SK-N-MC (cell line): Measurements from ENCODE around the gene IFI35.
"Not testable (repeated sequence)": the region's sequence is repeated elsewhere in the genome, so short reads cannot be mapped to it uniquely, and the experiment has no call there.

ENCODE experiments used
- DNase-seq: peaks from one replicate; pipeline ENCODE4 v3.0.0-alpha.2; 2011; ENCODE audit warnings: low read depth, low spot score
- H3K27ac ChIP-seq: fragments of 200-600 bp; sonication (generic); 2 replicates; pipeline ENCODE4 v1.5.1; 2016; ENCODE audit warnings: mixed run types
- H3K36me3 ChIP-seq: fragments of 200-600 bp; sonication (generic); 2 replicates; pipeline ENCODE4 v1.6.1; 2017; ENCODE audit warnings: antibody characterized with exemption, low read length, mixed read lengths; ENCODE audit not compliant: insufficient read depth
- H3K4me3 ChIP-seq: fragments of 200-600 bp; sonication (generic); 2 replicates; pipeline ENCODE4 v1.5.1; 2016
- H3K9ac ChIP-seq: fragments of 200-600 bp; sonication (generic); 2 replicates; pipeline ENCODE4 v1.8.0; 2017; ENCODE audit warnings: mixed run types, mixed read lengths; ENCODE audit not compliant: insufficient read length
- H3K9me3 ChIP-seq: fragments of 200-600 bp; sonication (generic); 2 replicates; pipeline ENCODE4 v1.6.1; 2017; ENCODE audit warnings: low read depth, mild to moderate bottlenecking, antibody characterized with exemption, low read length, moderate library complexity, mixed read lengths
- EZH2 ChIP-seq: fragments of 200-600 bp; sonication (generic); IDR thresholded peaks from one replicate; pipeline ENCODE4 v1.6.1; 2017; ENCODE audit warnings: antibody characterized with exemption
- FOXP2 ChIP-seq: optimal IDR thresholded peaks from 2 replicates; pipeline ENCODE3; 2011; ENCODE audit warnings: mild to moderate bottlenecking, moderate library complexity; ENCODE audit not compliant: insufficient read depth; ENCODE audit errors: extremely low read length, control extremely low read depth
- POLR2AphosphoS5 ChIP-seq: IDR thresholded peaks from 2 replicates; pipeline ENCODE4 v1.6.1; 2012; ENCODE audit warnings: mild to moderate bottlenecking, low read depth, low read length, borderline replicate concordance

IFI35 gene

DNA sequence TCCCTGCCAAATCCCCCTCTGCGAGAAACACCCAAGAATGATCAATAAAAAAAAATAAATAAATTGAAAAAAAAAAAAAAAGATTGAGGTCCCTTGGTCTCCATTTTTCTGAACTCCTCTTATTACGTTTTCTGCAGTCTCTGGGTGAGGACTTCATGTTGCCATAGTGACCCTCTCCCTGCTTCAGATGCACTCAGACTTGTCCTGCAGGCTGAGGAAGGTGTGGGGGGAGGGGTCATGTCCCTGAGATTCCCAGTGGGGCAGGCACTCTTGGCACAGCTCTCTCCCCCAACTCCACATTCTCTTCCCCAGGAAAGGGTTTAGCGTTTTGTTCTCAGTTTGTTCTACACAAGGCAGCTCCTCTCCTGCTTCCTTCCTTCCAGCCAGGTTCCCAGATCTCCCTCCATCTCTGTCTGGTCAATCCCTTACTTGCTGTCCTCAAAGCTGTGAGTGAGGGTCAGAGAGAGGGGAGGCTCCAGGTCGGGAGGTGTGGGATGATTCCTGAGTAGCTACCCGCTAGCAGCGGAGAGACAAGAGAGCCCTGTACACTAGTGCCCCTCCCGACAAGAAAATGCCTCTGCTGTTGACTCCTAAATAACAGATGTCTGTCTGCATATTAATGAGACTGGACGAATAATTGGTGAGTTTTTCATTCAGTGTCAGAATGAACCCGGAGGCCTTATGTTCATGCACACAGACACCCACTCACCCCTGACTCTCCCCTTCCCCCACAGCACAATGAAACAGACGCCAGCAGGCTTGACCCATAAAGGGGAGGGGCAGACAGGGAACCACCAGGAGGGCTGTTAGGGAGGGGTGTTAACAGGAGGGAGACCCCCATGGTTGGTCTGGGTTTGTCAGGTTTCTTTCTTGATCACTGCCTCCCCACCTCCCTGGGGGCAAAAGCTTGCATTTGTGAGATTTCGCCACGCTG, 27.6 kb downstream of the IFI35 start:
- Histone ChIP-seq H3K27ac (no peak overlapping the region), H3K9ac (no peak overlapping the region), H3K4me3 (no peak overlapping the region), H3K9me3 (no peaks in the 10 kb centered on the region), H3K36me3 (no peaks in the 10 kb centered on the region)
- no peak for DNase-seq
- no peak for TF ChIP-seq EZH2
- no peak for TF ChIP-seq FOXP2
- no peak for TF ChIP-seq POLR2AphosphoS5

- no peak for TF ChIP-seq EZH2
- TF ChIP-seq FOXP2: no peak
- TF ChIP-seq POLR2AphosphoS5: no peak
- no peak for DNase-seq
- H3K36me3 ChIP-seq: no peaks in the 10 kb centered on the region
- H3K4me3 ChIP-seq: no peak overlapping the region
- H3K27ac ChIP-seq: no peak overlapping the region
- H3K9me3 ChIP-seq: no peaks in the 10 kb centered on the region
- H3K9ac ChIP-seq: no peak overlapping the region
Measured at GRCh38 chr17:43034894-43035293, 28.3 kb downstream of the IFI35 start.

DNA sequence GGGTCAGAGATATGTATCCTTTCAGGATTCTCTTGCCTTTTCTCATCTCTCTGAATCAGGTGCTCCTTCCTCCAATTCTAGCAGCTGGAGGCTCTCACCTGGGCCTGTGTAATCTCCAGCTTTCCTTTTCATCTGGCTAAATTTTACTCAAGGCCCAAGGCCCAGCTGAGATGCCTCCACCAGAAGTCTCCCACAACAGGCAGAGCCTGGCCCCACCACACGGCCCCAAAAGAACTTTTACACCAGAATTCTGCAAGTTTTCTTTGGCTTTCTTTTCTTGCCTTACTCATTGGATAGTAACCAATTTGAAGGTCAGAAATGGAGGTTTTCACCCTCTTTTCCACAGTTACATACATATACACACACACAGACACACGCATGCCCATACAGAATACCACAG, 33.1 kb downstream of the IFI35 start:
- Histone ChIP-seq H3K9me3 (no peaks in the 10 kb centered on the region), H3K36me3 (peaks cover 11% of the 10 kb centered on the region), H3K27ac (no peak overlapping the region), H3K9ac (no peak overlapping the region), H3K4me3 (no peak overlapping the region)
- DNase-seq: no peak
- TF ChIP-seq POLR2AphosphoS5: no peak
- TF ChIP-seq FOXP2: no peak
- no peak for TF ChIP-seq EZH2

- H3K9ac ChIP-seq: no peak overlapping the region
- no peaks in the 10 kb centered on the region for H3K9me3 ChIP-seq
- TF ChIP-seq EZH2 (no peak), POLR2AphosphoS5 (no peak), FOXP2 (no peak)
- peaks cover 18% of the 10 kb centered on the region for H3K36me3 ChIP-seq
- H3K27ac ChIP-seq: no peak overlapping the region
- no peak overlapping the region for H3K4me3 ChIP-seq
- no peak for DNase-seq
Measured at GRCh38 chr17:43040655-43041054, 34.1 kb downstream of the IFI35 start.

GRCh38 chr17:43042025-43042628, 35.5 kb downstream of the IFI35 start:
- DNase-seq: no peak
- no peak overlapping the region for H3K4me3 ChIP-seq
- H3K36me3 ChIP-seq: peaks cover 21% of the 10 kb centered on the region
- no peak overlapping the region for H3K9ac ChIP-seq
- no peak overlapping the region for H3K27ac ChIP-seq
- no peaks in the 10 kb centered on the region for H3K9me3 ChIP-seq
- TF ChIP-seq FOXP2: no peak
- no peak for TF ChIP-seq EZH2
- TF ChIP-seq POLR2AphosphoS5: no peak

- no peak for TF ChIP-seq EZH2
- no peak for TF ChIP-seq POLR2AphosphoS5
- no peak for TF ChIP-seq FOXP2
- no peak for DNase-seq
- Histone ChIP-seq H3K9me3 (no peaks in the 10 kb centered on the region), H3K4me3 (no peak overlapping the region), H3K9ac (no peak overlapping the region), H3K27ac (no peak overlapping the region), H3K36me3 (peaks cover 25% of the 10 kb centered on the region)
Measured at GRCh38 chr17:43043307-43043706, 36.7 kb downstream of the IFI35 start.

- DNase-seq: no peak
- Histone ChIP-seq H3K9ac (no peak overlapping the region), H3K9me3 (no peaks in the 10 kb centered on the region), H3K27ac (no peak overlapping the region), H3K36me3 (peaks cover 31% of the 10 kb centered on the region), H3K4me3 (no peak overlapping the region)
- TF ChIP-seq EZH2 (no peak), FOXP2 (no peak), POLR2AphosphoS5 (no peak)
Measured at GRCh38 chr17:43044024-43044423, 37.4 kb downstream of the IFI35 start.

GRCh38 chr17:43051969-43052368, 45.4 kb downstream of the IFI35 start:
- no peak overlapping the region for H3K27ac ChIP-seq
- TF ChIP-seq POLR2AphosphoS5 (no peak), EZH2 (no peak), FOXP2 (no peak)
- no peaks in the 10 kb centered on the region for H3K9me3 ChIP-seq
- DNase-seq: no peak
- H3K9ac ChIP-seq: no peak overlapping the region
- H3K4me3 ChIP-seq: no peak overlapping the region
- H3K36me3 ChIP-seq: peaks cover 59% of the 10 kb centered on the region

- not testable (repeated sequence) for H3K27ac ChIP-seq, H3K9ac ChIP-seq, DNase-seq, H3K9me3 ChIP-seq, H3K4me3 ChIP-seq
- H3K36me3 ChIP-seq: peaks cover 53% of the 10 kb centered on the region
Measured at GRCh38 chr17:43053008-43053407, 46.4 kb downstream of the IFI35 start.

DNA sequence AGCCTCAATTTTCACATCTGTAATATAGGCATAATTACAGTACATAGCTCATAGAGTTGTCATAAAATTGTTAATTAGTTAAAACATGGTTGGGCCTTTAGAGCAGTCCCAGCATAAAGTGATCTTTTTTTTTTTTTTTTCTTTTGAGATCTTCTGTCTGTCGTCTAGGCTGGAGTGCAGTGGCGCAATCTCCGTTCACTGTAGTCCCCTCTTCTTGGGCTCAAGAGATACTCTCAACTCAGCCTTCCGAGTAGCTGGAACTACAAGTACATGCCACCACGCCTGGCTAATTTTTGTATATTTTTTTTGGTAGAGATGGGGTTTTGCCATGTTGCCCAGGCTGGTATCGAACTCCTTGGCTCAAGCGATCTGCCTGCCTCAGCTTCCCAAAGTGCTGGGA, 49.5 kb downstream of the IFI35 start:
- TF ChIP-seq POLR2AphosphoS5: no peak
- no peak for TF ChIP-seq EZH2
- no peak for TF ChIP-seq FOXP2
- H3K9ac ChIP-seq: no peak overlapping the region
- H3K27ac ChIP-seq: no peak overlapping the region
- H3K36me3 ChIP-seq: peaks cover 44% of the 10 kb centered on the region
- DNase-seq: no peak
- H3K4me3 ChIP-seq: no peak overlapping the region
- no peaks in the 10 kb centered on the region for H3K9me3 ChIP-seq
